Activated CD4-positive, alpha-beta memory T cell treated with anti-CD3 and anti-CD28 coated beads, Interleukin-2, amount 10 ng/mL, durations not matched to agents 7 days and 5 days (primary cell): Measurements from ENCODE around the gene POPDC2. TPM values are rescaled to one million over a fixed set of nuclear protein-coding genes. Genes with fewer than 3 reads are reported as not detected.

Experiments
- CTCF ChIA-PET: fragments of 350-600 bp; sonication (Branson Sonifier 250); formaldehyde crosslinking; loops from one replicate; lab custom pipeline; 2021; ENCODE audit warnings: antibody characterized with exemption, inconsistent platforms; lab: Charles Lee
- POLR2A ChIA-PET: fragments of 350-600 bp; sonication (Branson Sonifier 250); formaldehyde crosslinking; loops from one replicate; lab custom pipeline; 2021; ENCODE audit warnings: antibody characterized with exemption; lab: Charles Lee
- DNase-seq: peaks from one replicate; pipeline ENCODE4 v3.0.0-alpha.2; 2020
- H3K27ac Mint-ChIP-seq: one replicate; pipeline ENCODE4 v1.8.0; 2021; ENCODE audit warnings: mild to moderate bottlenecking, mixed read lengths
- H3K27me3 Mint-ChIP-seq: one replicate; pipeline ENCODE4 v1.8.0; 2021; ENCODE audit warnings: mixed read lengths
- H3K36me3 Mint-ChIP-seq: one replicate; pipeline ENCODE4 v1.8.0; 2021; ENCODE audit warnings: low read depth, mixed read lengths
- H3K4me1 Mint-ChIP-seq: one replicate; pipeline ENCODE4 v1.8.0; 2021; ENCODE audit warnings: mixed read lengths
- H3K4me3 Mint-ChIP-seq: one replicate; pipeline ENCODE4 v1.8.0; 2021; ENCODE audit warnings: mild to moderate bottlenecking, mixed read lengths
- H3K9me3 Mint-ChIP-seq: one replicate; pipeline ENCODE4 v1.8.0; 2021; ENCODE audit warnings: mixed read lengths
- total RNA-seq, 2 experiments: library from RNA; stranded (reverse); gene quantifications; one replicate each; pipeline ENCODE4 v1.2.3, GENCODE V29; 2021

The POPDC2 gene
- total RNA-seq, 2 experiments from 2014 or later, result 2.4 to 3.2 TPM

- H3K36me3 Mint-ChIP-seq, result peaks cover 28% of the 10 kb centered on the region
- H3K9me3 Mint-ChIP-seq, result no peaks in the 10 kb centered on the region
- no peaks in the 10 kb centered on the region for H3K27me3 Mint-ChIP-seq
- DNase-seq, result no peak
- H3K27ac Mint-ChIP-seq, result no peak overlapping the region
- H3K4me3 Mint-ChIP-seq, result no peak overlapping the region
- POLR2A ChIA-PET, result interaction anchor here (1.3 to 3.8 kb wide), 3 partner anchors 11 to 19 kb away, joined by 3 to 19 read pairs (median 3); partner anchors contain the start of gene COX17
- H3K4me1 Mint-ChIP-seq, result peaks cover 11% of the 10 kb centered on the region
- CTCF ChIA-PET, result interaction anchor here (1.8 kb wide), 1 partner anchor 8 kb away, joined by 4 read pairs; no protein-coding TSS in a partner anchor
Observed at GRCh38 chr3:119664370-119664769, 4.0 kb upstream of the POPDC2 start.

GRCh38 chr3:119663885-119664284 is 3.5 kb upstream of the POPDC2 start:
- no peak for DNase-seq
- POLR2A ChIA-PET, result interaction anchor here (1.1 to 3.8 kb wide), 4 partner anchors 9 to 105 kb away, joined by 3 to 19 read pairs (median 6); partner anchors contain the start of genes CD80 and COX17
- Mint-ChIP-seq H3K36me3 (peaks cover 23% of the 10 kb centered on the region), H3K4me3 (no peak overlapping the region), H3K9me3 (no peaks in the 10 kb centered on the region), H3K27ac (no peak overlapping the region), H3K4me1 (peaks cover 11% of the 10 kb centered on the region), H3K27me3 (no peaks in the 10 kb centered on the region)
- CTCF ChIA-PET, result interaction anchor here (1.8 kb wide), 1 partner anchor 9 kb away, joined by 4 read pairs; no protein-coding TSS in a partner anchor

GRCh38 chr3:119662604-119663373 is 2.4 kb upstream of the POPDC2 start:
- CTCF ChIA-PET, result interaction anchor here (1.8 to 2.1 kb wide), 2 partner anchors 10 to 62 kb away, joined by 4 to 5 read pairs; no protein-coding TSS in a partner anchor
- peaks cover 18% of the 10 kb centered on the region for H3K4me1 Mint-ChIP-seq
- POLR2A ChIA-PET, result interaction anchor here (1.1 to 3.8 kb wide), 4 partner anchors 9 to 104 kb away, joined by 3 to 19 read pairs (median 6); partner anchors contain the start of genes CD80 and COX17
- no peak overlapping the region for H3K4me3 Mint-ChIP-seq
- no peak for DNase-seq
- H3K27ac Mint-ChIP-seq, result no peak overlapping the region
- no peaks in the 10 kb centered on the region for H3K27me3 Mint-ChIP-seq
- no peaks in the 10 kb centered on the region for H3K9me3 Mint-ChIP-seq
- H3K36me3 Mint-ChIP-seq, result peaks cover 22% of the 10 kb centered on the region

GRCh38 chr3:119659606-119660291 is 640 bp downstream of the POPDC2 start:
- ChIA-PET POLR2A (interaction anchor here (1.7 kb wide), 1 partner anchor 17 kb away, joined by 4 read pairs; no protein-coding TSS in a partner anchor), CTCF (no interaction called here)
- Mint-ChIP-seq H3K27me3 (no peaks in the 10 kb centered on the region), H3K4me1 (peaks cover 15% of the 10 kb centered on the region), H3K4me3 (no peak overlapping the region), H3K27ac (no peak overlapping the region), H3K36me3 (peaks cover 4% of the 10 kb centered on the region), H3K9me3 (no peaks in the 10 kb centered on the region)
- no peak for DNase-seq

GRCh38 chr3:119658994-119659393 is 1.4 kb downstream of the POPDC2 start:
- POLR2A ChIA-PET, result interaction anchor here (0.8 kb wide), 1 partner anchor 160 kb away, joined by 3 read pairs; the partner anchor contains the start of gene TIMMDC1
- CTCF ChIA-PET, result interaction anchor here (1.7 kb wide), 1 partner anchor 60 kb away, joined by 4 read pairs; no protein-coding TSS in a partner anchor
- H3K27ac Mint-ChIP-seq, result no peak overlapping the region
- H3K27me3 Mint-ChIP-seq, result no peaks in the 10 kb centered on the region
- no peak for DNase-seq
- H3K9me3 Mint-ChIP-seq, result no peaks in the 10 kb centered on the region
- no peak overlapping the region for H3K4me3 Mint-ChIP-seq
- H3K4me1 Mint-ChIP-seq, result peaks cover 12% of the 10 kb centered on the region
- peaks cover 5% of the 10 kb centered on the region for H3K36me3 Mint-ChIP-seq

- POLR2A ChIA-PET, result interaction anchor here (0.8 kb wide), 1 partner anchor 160 kb away, joined by 3 read pairs; the partner anchor contains the start of gene TIMMDC1
Observed at GRCh38 chr3:119657887-119658702, 2.3 kb downstream of the POPDC2 start.

GRCh38 chr3:119653876-119654275 is 6.5 kb downstream of the POPDC2 start:
- ChIA-PET POLR2A (interaction anchor here (0.8 kb wide), 1 partner anchor 10 kb away, joined by 3 read pairs; no protein-coding TSS in a partner anchor), CTCF (no interaction called here)
- Mint-ChIP-seq H3K4me1 (peaks cover 14% of the 10 kb centered on the region), H3K9me3 (no peaks in the 10 kb centered on the region), H3K36me3 (peaks cover 7% of the 10 kb centered on the region), H3K27ac (no peak overlapping the region), H3K27me3 (no peaks in the 10 kb centered on the region), H3K4me3 (no peak overlapping the region)
- no peak for DNase-seq

More at GRCh38 chr3:119657887-119658702, 2.3 kb downstream of the POPDC2 start:
- Mint-ChIP-seq H3K27ac (no peak overlapping the region), H3K27me3 (no peaks in the 10 kb centered on the region), H3K9me3 (no peaks in the 10 kb centered on the region), H3K4me3 (no peak overlapping the region), H3K36me3 (peaks cover 7% of the 10 kb centered on the region), H3K4me1 (peaks cover 12% of the 10 kb centered on the region)
- CTCF ChIA-PET, result interaction anchor here (0.7 to 1.7 kb wide), 3 partner anchors 17 to 417 kb away, joined by 3 to 4 read pairs (median 3); no protein-coding TSS in a partner anchor
- no peak for DNase-seq

GRCh38 chr3:119652306-119653033 is 7.9 kb downstream of the POPDC2 start:
- peaks cover 6% of the 10 kb centered on the region for H3K4me1 Mint-ChIP-seq
- H3K9me3 Mint-ChIP-seq, result no peaks in the 10 kb centered on the region
- H3K27ac Mint-ChIP-seq, result no peak overlapping the region
- no peak overlapping the region for H3K4me3 Mint-ChIP-seq
- H3K27me3 Mint-ChIP-seq, result no peaks in the 10 kb centered on the region
- DNase-seq, result no peak
- CTCF ChIA-PET, result no interaction called here
- H3K36me3 Mint-ChIP-seq, result peaks cover 12% of the 10 kb centered on the region
- POLR2A ChIA-PET, result no interaction called here

GRCh38 chr3:119649761-119650160 is 10.6 kb downstream of the POPDC2 start:
- POLR2A ChIA-PET, result interaction anchor here (2.7 kb wide), 1 partner anchor 27 kb away, joined by 10 read pairs; the partner anchor contains the start of gene COX17
- no peaks in the 10 kb centered on the region for H3K9me3 Mint-ChIP-seq
- no peak overlapping the region for H3K27ac Mint-ChIP-seq
- H3K27me3 Mint-ChIP-seq, result no peaks in the 10 kb centered on the region
- H3K36me3 Mint-ChIP-seq, result peaks cover 25% of the 10 kb centered on the region
- no peak for DNase-seq
- H3K4me3 Mint-ChIP-seq, result no peak overlapping the region
- CTCF ChIA-PET, result interaction anchor here (1.5 kb wide), 1 partner anchor 50 kb away, joined by 4 read pairs; no protein-coding TSS in a partner anchor
- H3K4me1 Mint-ChIP-seq, result peaks cover 6% of the 10 kb centered on the region

GRCh38 chr3:119647843-119648575 is 12.4 kb downstream of the POPDC2 start:
- POLR2A ChIA-PET, result interaction anchor here (2.7 kb wide), 1 partner anchor 29 kb away, joined by 10 read pairs; the partner anchor contains the start of gene COX17
- CTCF ChIA-PET, result no interaction called here
- Mint-ChIP-seq H3K4me3 (no peak overlapping the region), H3K9me3 (no peaks in the 10 kb centered on the region), H3K36me3 (peaks cover 21% of the 10 kb centered on the region), H3K27ac (no peak overlapping the region), H3K4me1 (peaks cover 13% of the 10 kb centered on the region), H3K27me3 (no peaks in the 10 kb centered on the region)
- DNase-seq, result no peak

GRCh38 chr3:119647171-119647570 is 13.2 kb downstream of the POPDC2 start:
- Mint-ChIP-seq H3K27me3 (no peaks in the 10 kb centered on the region), H3K27ac (no peak overlapping the region), H3K36me3 (peaks cover 22% of the 10 kb centered on the region), H3K9me3 (no peaks in the 10 kb centered on the region), H3K4me1 (peaks cover 21% of the 10 kb centered on the region), H3K4me3 (no peak overlapping the region)
- ChIA-PET CTCF (no interaction called here), POLR2A (no interaction called here)
- DNase-seq, result no peak
